Ovary (tissue), 3 donors: ENCODE results near the gene ANKZF1.

Experiments used
- CTCF ChIP-seq, 3 donors: fragments of 450-650 bp in 2 of 3; fragments of 200-600 bp in 1 of 3; IDR thresholded peaks; one replicate each; pipeline versions ENCODE4 v1.5.1 to v1.8.0; 2016 to 2022; ENCODE audit warnings: antibody characterized with exemption in 3 of 3, mild to moderate bottlenecking in 1 of 3
- POLR2A ChIP-seq: fragments of 450-650 bp; IDR thresholded peaks from one replicate; pipeline ENCODE4 v1.6.1; 2017; ENCODE audit warnings: antibody characterized with exemption, mild to moderate bottlenecking, moderate library complexity
- donor health status: DM: no; HTN: no; CAD: no.

DNA sequence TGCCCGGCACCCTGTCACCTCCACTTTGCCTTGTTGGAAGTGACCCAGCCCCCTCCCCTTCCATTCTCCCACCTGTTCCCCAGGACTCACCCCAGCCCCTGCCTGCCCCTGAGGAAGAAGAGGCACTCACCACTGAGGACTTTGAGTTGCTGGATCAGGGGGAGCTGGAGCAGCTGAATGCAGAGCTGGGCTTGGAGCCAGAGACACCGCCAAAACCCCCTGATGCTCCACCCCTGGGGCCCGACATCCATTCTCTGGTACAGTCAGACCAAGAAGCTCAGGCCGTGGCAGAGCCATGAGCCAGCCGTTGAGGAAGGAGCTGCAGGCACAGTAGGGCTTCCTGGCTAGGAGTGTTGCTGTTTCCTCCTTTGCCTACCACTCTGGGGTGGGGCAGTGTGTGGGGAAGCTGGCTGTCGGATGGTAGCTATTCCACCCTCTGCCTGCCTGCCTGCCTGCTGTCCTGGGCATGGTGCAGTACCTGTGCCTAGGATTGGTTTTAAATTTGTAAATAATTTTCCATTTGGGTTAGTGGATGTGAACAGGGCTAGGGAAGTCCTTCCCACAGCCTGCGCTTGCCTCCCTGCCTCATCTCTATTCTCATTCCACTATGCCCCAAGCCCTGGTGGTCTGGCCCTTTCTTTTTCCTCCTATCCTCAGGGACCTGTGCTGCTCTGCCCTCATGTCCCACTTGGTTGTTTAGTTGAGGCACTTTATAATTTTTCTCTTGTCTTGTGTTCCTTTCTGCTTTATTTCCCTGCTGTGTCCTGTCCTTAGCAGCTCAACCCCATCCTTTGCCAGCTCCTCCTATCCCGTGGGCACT lies 47.1 kb upstream of the ANKZF1 start:
- no peak for TF ChIP-seq CTCF (IDR thresholded peaks at IDR 0.05)
- no peak for TF ChIP-seq POLR2A
